ENCODE results near the gene ERLEC1.
"Not testable (repeated sequence)": the region's sequence is repeated elsewhere in the genome, so short reads cannot be mapped to it uniquely, and the experiment has no call there.

ERLEC1 gene, protein sequence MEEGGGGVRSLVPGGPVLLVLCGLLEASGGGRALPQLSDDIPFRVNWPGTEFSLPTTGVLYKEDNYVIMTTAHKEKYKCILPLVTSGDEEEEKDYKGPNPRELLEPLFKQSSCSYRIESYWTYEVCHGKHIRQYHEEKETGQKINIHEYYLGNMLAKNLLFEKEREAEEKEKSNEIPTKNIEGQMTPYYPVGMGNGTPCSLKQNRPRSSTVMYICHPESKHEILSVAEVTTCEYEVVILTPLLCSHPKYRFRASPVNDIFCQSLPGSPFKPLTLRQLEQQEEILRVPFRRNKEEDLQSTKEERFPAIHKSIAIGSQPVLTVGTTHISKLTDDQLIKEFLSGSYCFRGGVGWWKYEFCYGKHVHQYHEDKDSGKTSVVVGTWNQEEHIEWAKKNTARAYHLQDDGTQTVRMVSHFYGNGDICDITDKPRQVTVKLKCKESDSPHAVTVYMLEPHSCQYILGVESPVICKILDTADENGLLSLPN

GRCh38 chr2:53786705-53787613 lies at the start of gene ERLEC1, which contains the start of gene ASB3:
TSS of gene ERLEC1 (plus strand) at chr2:53787044. CDS start at chr2:53787211, 167 bp downstream.
TSS of gene ASB3 (minus strand) at chr2:53786953. CDS start at chr2:53765572, 21,381 bp downstream.
- peak; percentile 83 for DNase-seq (ENCODE audit: low spot score)

DNA sequence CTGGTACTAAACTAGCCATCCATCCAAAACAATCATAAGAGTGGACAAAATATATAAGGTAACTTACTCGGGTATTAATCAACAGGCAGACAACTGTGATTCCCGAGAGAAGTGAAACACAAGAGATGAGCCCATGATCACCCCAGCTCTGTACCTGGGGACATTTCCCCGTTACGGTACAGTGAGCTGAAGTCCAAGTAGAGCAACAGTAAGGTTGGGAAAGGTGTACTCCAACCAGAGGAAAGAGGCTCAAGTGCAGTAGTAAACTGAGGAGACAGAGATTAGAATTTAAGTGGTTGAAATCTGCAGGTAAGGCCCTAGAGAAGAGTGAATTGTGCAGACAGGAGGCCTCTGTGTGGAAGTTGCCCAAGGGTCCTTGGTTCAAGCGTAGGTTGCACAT lies 49.8 kb upstream of the ERLEC1 start:
- DNase-seq (ENCODE audit: low spot score): no peak

- no peak for DNase-seq (ENCODE audit: low spot score)
Measured at GRCh38 chr2:53739032-53739431, 47.8 kb upstream of the ERLEC1 start.

- DNase-seq (ENCODE audit: low spot score): no peak
Measured at GRCh38 chr2:53740170-53740569, 46.7 kb upstream of the ERLEC1 start.

GRCh38 chr2:53744395-53745065 lies 42.3 kb upstream of the ERLEC1 start:
- DNase-seq (ENCODE audit: low spot score): no peak

- DNase-seq (ENCODE audit: low spot score): no peak
Measured at GRCh38 chr2:53750041-53750768, 36.6 kb upstream of the ERLEC1 start.

- no peak for DNase-seq (ENCODE audit: low spot score)
Measured at GRCh38 chr2:53751728-53752127, 35.1 kb upstream of the ERLEC1 start.

- no peak for DNase-seq (ENCODE audit: low spot score)
Measured at GRCh38 chr2:53752385-53752784, 34.5 kb upstream of the ERLEC1 start.

- no peak for DNase-seq (ENCODE audit: low spot score)
Measured at GRCh38 chr2:53753041-53753440, 33.8 kb upstream of the ERLEC1 start.

GRCh38 chr2:53755121-53755520 lies 31.7 kb upstream of the ERLEC1 start:
- DNase-seq (ENCODE audit: low spot score): no peak

GRCh38 chr2:53756644-53757043 lies 30.2 kb upstream of the ERLEC1 start:
- no peak for DNase-seq (ENCODE audit: low spot score)

GRCh38 chr2:53757206-53757605 lies 29.6 kb upstream of the ERLEC1 start:
- not testable (repeated sequence) for DNase-seq (ENCODE audit: low spot score)

DNA sequence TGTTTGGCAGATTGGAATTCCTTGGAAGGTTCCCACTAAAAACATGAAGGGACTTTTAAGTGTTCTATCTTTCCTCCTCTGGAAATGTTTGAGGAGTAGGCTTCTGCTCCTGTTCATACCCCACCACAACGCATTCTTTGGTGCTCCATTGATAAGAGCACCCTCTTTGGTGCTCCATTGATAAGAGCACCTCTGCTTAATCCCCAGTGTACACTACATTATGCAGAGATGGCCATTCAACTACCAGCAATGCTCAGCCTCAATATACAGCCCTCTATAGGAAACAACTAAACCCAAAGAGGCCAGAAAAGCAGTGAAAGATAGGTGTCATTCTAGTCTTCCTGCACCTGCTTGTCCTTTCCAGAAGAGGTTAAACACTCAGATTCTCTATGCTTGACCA lies 21.1 kb upstream of the ERLEC1 start:
- DNase-seq (ENCODE audit: low spot score): no peak

DNA sequence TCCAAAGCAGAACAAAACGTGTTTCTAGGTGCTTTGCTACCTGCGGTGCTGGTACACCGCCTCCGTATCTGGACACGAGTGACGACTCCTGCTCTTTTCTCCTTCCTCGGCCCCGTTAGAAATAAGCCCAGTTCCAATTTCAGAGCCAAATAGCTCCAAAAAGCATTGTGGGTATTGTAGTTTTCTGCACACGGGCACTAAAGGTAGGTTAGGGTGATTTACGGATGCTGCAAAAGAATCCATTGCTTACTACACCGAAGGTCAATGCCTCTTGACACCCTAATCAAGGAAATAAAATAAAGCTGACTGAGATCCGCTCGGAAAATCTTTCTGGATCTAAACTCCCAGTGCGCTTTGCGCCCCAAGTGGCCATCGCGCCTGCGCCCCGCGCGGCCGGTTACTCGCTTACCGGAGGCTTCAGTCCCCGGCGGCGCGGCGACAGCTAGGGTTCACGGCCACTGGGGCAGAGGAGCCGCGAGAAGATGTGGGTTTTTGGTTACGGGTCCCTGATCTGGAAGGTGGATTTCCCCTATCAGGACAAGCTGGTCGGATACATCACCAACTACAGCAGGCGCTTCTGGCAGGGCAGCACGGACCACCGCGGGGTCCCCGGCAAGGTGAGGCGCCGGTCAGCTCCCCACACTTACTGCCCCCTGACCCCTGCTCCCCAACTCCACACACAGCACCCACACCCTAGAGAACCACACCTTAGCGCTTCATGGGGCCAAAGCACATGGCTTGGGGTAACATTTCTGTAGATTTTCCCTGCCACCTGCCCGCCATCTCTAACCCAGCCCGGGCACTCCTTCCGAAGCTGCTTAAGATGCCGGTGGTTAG lies 19.2 kb upstream of the ERLEC1 start, which contains the start of gene CHAC2:
Gene CHAC2 (plus strand): TSS at position 400 of the 837 bp plus-strand sequence. CDS start 83 bp downstream, at position 483.
- DNase-seq (ENCODE audit: low spot score): peak; percentile 90

DNA sequence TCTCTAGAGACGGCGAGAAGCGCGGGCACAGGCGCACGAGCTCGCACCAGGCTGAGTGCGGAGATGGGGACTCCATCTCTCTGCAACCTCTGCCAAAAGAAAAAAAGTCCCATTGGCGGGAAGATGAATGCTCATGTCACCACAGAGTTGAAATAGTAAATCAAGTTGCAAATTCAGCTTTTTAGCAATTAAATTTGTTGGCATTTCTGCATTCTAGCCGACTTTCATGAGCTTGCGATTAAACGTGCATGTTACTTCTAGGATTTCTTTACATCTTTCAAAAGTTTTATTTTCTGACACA lies 18.7 kb upstream of the ERLEC1 start:
- DNase-seq (ENCODE audit: low spot score): no peak

DNA sequence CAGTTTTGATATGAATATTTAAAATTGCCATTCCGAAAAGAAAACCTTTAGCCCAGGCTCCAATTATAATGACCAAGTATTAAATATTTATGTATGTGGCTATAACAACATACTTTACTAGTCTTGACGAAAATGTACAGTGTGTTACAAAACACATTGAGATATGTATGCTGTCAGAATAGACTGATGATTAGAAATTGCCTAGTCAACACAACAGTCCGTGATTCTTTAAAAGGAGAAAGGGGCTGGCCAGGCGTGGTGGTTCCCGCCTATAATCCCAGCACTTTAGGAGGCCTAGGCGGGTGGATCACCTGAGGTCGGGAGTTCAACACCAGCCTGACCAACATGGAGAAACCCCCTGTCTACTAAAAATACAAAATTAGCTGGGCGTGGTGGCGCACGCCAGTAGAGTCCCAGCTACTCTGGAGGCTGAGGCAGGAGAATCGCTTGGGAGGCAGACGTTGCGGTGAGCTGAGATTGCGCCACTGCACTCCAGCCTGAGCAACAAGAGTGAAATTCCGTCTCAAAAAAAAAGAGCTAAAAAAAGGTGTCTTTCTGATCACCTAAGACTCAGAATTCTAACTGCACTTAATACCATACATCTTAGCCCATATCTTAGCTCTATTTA lies 17.4 kb upstream of the ERLEC1 start:
- no peak for DNase-seq (ENCODE audit: low spot score)

- DNase-seq (ENCODE audit: low spot score): no peak
Measured at GRCh38 chr2:53770264-53770663, 16.6 kb upstream of the ERLEC1 start.

- no peak for DNase-seq (ENCODE audit: low spot score)
Measured at GRCh38 chr2:53777134-53777533, 9.7 kb upstream of the ERLEC1 start.

- no peak for DNase-seq (ENCODE audit: low spot score)
Measured at GRCh38 chr2:53778536-53779162, 8.2 kb upstream of the ERLEC1 start.

GRCh38 chr2:53780056-53780455 lies 6.8 kb upstream of the ERLEC1 start:
- no peak for DNase-seq (ENCODE audit: low spot score)

Measured in LoVo (cell line).